ENCODE data around the gene JTB.

Gene JTB

DNA sequence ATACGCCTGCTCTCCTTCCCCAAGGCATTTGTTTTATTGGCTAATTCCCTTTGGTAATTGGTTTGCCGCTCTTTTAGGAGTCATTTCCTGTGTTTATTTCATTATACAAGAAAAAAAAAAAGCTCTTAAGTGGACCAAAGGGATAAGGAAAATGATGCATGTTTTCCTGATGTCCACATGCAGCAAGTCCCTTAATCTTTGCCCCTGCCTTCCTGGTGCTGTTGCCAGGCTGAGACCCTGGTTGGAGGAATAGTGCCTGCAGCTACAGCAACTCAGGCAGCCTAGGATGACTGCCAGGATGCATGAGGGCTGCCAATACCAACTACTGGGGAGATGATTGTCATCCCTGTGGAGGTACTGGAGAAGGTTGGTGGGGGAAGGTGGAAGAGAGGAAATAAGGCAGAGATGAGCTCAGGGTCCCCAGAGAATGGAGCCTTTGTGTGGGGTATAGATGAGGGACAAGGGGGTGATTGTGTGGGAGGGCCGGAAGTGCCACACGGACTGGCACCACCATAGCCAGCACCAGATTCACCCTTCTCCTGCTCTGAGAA is 48.6 kb downstream of the JTB start:
- H3K27me3 ChIP-seq (ENCODE audit: low read depth) = no peaks in the 10 kb centered on the region
- DNase-seq (ENCODE audit: low spot score in 2 of 2) = no peak
- H3K4me3 ChIP-seq = no peak overlapping the region
- no peaks in the 10 kb centered on the region for H3K9me3 ChIP-seq
- H3K36me3 ChIP-seq (replicated peaks) = peaks cover 23% of the 10 kb centered on the region
- no peaks in the 10 kb centered on the region; the same call in 1 of the 2 replicates for H3K4me1 ChIP-seq
- in situ Hi-C loops (cut with MboI; ENCODE audit: low sequenced_read_pairs) = no loop called here

DNA sequence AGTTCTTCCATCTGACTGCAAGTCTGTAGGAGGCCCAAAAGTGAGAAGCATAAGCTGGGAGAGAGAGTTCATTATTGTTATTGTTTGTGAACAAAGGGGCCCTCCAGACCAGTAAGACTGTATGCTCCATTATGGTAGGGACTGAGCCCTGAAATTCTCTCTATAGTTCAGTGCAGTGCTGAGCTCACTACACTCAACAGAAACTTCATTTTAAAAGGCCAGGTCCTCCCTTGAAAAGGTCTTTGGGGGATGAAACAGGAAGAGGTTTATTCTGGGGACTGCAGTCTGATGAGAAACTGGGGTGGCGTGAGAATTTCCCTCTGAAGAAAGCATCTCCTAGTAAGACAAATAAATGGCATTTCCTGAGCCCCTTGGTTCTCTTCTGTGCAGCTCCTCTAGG is 49.2 kb downstream of the JTB start:
- no peak overlapping the region for H3K4me3 ChIP-seq
- no peaks in the 10 kb centered on the region for H3K9me3 ChIP-seq
- H3K4me1 ChIP-seq = no peaks in the 10 kb centered on the region; the same call in 1 of the 2 replicates
- no peak for DNase-seq (ENCODE audit: low spot score in 2 of 2)
- peaks cover 20% of the 10 kb centered on the region for H3K36me3 ChIP-seq (replicated peaks)
- in situ Hi-C loops (cut with MboI; ENCODE audit: low sequenced_read_pairs) = no loop called here
- H3K27me3 ChIP-seq (ENCODE audit: low read depth) = no peaks in the 10 kb centered on the region

DNA sequence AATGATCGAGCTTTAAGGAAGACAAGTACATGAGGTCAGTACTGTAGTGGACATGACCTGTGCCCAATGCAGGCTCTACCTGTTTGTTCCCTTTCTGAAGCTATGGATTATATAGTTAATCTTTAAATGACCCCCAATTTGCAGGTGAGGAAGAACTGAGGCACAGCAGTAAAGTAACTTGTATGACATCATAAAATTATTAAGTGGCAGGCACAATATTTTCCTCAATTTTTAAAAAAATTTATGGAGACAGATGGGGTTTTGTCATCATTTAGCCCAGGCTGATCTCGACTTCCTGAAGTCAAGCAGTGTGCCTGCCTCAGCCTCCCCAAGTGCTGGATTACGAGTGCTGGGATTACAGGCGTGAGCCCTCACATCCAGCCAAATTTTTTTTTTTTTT is 51.1 kb downstream of the JTB start:
- in situ Hi-C loops (cut with MboI; ENCODE audit: low sequenced_read_pairs) = no loop called here
- Histone ChIP-seq H3K9me3 (no peaks in the 10 kb centered on the region), H3K27me3 (ENCODE audit: low read depth) (no peaks in the 10 kb centered on the region), H3K36me3 (replicated peaks) (peaks cover 6% of the 10 kb centered on the region; the same call in 1 of the 2 replicates), H3K4me3 (no peak overlapping the region), H3K4me1 (no peaks in the 10 kb centered on the region; the same call in 1 of the 2 replicates)
- no peak for DNase-seq (ENCODE audit: low spot score in 2 of 2)

All from HAP-1 (cell line).